HEK293T (cell line): ENCODE data around the gene KIAA1328.

ENCODE experiments used
- CTCF ChIA-PET: fragments of 350-600 bp; formaldehyde crosslinking; extraction: SDS; loops from one replicate; lab custom pipeline; 2021; ENCODE audit warnings: antibody characterized with exemption, inconsistent platforms; lab: Yijun Ruan, JAX
- POLR2A ChIA-PET: fragments of 350-600 bp; formaldehyde crosslinking; extraction: SDS; loops from one replicate; lab custom pipeline; 2020; ENCODE audit warnings: antibody characterized with exemption, inconsistent platforms; lab: Yijun Ruan, JAX
- DNase-seq: peaks from one replicate; pipeline ENCODE4 v3.0.0; 2012; ENCODE audit warnings: mixed read lengths; ENCODE audit errors: extremely low spot score
- ARNT ChIP-seq: fragments of 450-650 bp; IDR thresholded peaks from 2 replicates; pipeline ENCODE4 v1.6.1; 2017; ENCODE audit warnings: mild to moderate bottlenecking
- BHLHE40 ChIP-seq: fragments of 450-650 bp; IDR thresholded peaks from 2 replicates; pipeline ENCODE4 v1.6.1; 2016; ENCODE audit warnings: mild to moderate bottlenecking, moderate library complexity, borderline replicate concordance
- CTBP1 ChIP-seq: fragments of 450-650 bp; IDR thresholded peaks from 2 replicates; pipeline ENCODE4 v1.6.1; 2016; ENCODE audit warnings: borderline replicate concordance
- ELF4 ChIP-seq: fragments of 450-650 bp; IDR thresholded peaks from 2 replicates; pipeline ENCODE4 v1.6.1; 2017; ENCODE audit warnings: antibody characterized with exemption
- FOXA1 ChIP-seq: fragments of 450-650 bp; IDR thresholded peaks from 2 replicates; pipeline ENCODE4 v1.6.1; 2016; ENCODE audit warnings: mild to moderate bottlenecking
- FOXK2 ChIP-seq: fragments of 450-650 bp; IDR thresholded peaks from 2 replicates; pipeline ENCODE4 v1.6.1; 2016; ENCODE audit warnings: mild to moderate bottlenecking
- FOXM1 ChIP-seq: fragments of 450-650 bp; IDR thresholded peaks from 2 replicates; pipeline ENCODE4 v1.6.1; 2017; ENCODE audit warnings: mild to moderate bottlenecking, borderline replicate concordance
- HDGF ChIP-seq: fragments of 450-650 bp; IDR thresholded peaks from 2 replicates; pipeline ENCODE4 v1.6.1; 2017; ENCODE audit warnings: antibody characterized with exemption, borderline replicate concordance
- L3MBTL2 ChIP-seq: fragments of 450-650 bp; conservative IDR thresholded peaks from 2 replicates; pipeline ENCODE4 v1.6.1; 2016; ENCODE audit warnings: mild to moderate bottlenecking
- LEF1 ChIP-seq: fragments of 450-650 bp; IDR thresholded peaks from 2 replicates; pipeline ENCODE4 v1.6.1; 2017; ENCODE audit warnings: mild to moderate bottlenecking, borderline replicate concordance
- NFRKB ChIP-seq: fragments of 450-650 bp; IDR thresholded peaks from 2 replicates; pipeline ENCODE4 v1.6.1; 2016; ENCODE audit warnings: mild to moderate bottlenecking, moderate library complexity
- PKNOX1 ChIP-seq: fragments of 450-650 bp; IDR thresholded peaks from 2 replicates; pipeline ENCODE4 v1.6.1; 2016
- SP1 ChIP-seq: fragments of 450-650 bp; IDR thresholded peaks from 2 replicates; pipeline ENCODE4 v1.6.1; 2017
- SUZ12 ChIP-seq: fragments of 450-650 bp; IDR thresholded peaks from 2 replicates; pipeline ENCODE4 v1.6.1; 2016; ENCODE audit warnings: mild to moderate bottlenecking
- TARDBP ChIP-seq: fragments of 450-650 bp; IDR thresholded peaks from 2 replicates; pipeline ENCODE4 v1.6.1; 2016
- ZNF384 ChIP-seq: fragments of 450-650 bp; IDR thresholded peaks from 2 replicates; pipeline ENCODE4 v1.6.1; 2016

The KIAA1328 gene

DNA sequence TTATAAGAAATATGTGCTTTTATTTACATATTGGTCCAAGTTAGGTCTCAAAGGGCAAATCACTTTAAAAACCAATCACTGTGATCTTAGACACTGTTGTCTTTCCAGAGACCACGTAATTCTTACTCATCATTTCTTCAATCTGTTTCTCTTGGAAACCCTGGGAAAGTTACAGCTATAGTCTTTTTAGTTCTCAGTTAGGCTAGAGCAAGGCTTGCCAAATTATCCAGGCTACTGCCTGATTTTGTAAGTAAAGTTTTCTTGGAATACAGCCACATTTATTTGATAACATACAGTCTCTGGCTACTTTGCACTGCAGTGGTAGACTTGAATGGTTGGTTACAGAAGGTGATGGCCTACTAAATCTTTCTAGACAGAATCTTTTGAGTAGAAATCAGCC, 106.0 kb downstream of the KIAA1328 start:
- ChIA-PET POLR2A (no interaction called here), CTCF (no interaction called here)
- TF ChIP-seq ELF4 = no peak
- TF ChIP-seq PKNOX1 = no peak
- no peak for TF ChIP-seq ZNF384
- TF ChIP-seq TARDBP = no peak
- TF ChIP-seq CTBP1 = no peak
- TF ChIP-seq SUZ12 = no peak
- no peak for TF ChIP-seq NFRKB
- TF ChIP-seq FOXK2 = no peak
- TF ChIP-seq LEF1 = no peak
- TF ChIP-seq SP1 = no peak
- TF ChIP-seq BHLHE40 = no peak
- no peak for TF ChIP-seq HDGF
- TF ChIP-seq FOXM1 = no peak
- no peak for TF ChIP-seq ARNT
- TF ChIP-seq FOXA1 = no peak
- no peak for TF ChIP-seq L3MBTL2
- DNase-seq = no peak

GRCh38 chr18:36942264-36942663, 113.3 kb downstream of the KIAA1328 start:
- ChIA-PET CTCF (interaction anchor here (1.0 to 1.2 kb wide), 4 partner anchors 9 to 532 kb away, joined by 3 to 4 read pairs (median 3); partner anchors contain the start of genes KIAA1328 and TPGS2), POLR2A (no interaction called here)
- no peak for TF ChIP-seq ELF4
- TF ChIP-seq CTBP1 = no peak
- TF ChIP-seq FOXK2 = no peak
- TF ChIP-seq L3MBTL2 = no peak
- no peak for TF ChIP-seq SP1
- DNase-seq = peak; percentile 67

DNA sequence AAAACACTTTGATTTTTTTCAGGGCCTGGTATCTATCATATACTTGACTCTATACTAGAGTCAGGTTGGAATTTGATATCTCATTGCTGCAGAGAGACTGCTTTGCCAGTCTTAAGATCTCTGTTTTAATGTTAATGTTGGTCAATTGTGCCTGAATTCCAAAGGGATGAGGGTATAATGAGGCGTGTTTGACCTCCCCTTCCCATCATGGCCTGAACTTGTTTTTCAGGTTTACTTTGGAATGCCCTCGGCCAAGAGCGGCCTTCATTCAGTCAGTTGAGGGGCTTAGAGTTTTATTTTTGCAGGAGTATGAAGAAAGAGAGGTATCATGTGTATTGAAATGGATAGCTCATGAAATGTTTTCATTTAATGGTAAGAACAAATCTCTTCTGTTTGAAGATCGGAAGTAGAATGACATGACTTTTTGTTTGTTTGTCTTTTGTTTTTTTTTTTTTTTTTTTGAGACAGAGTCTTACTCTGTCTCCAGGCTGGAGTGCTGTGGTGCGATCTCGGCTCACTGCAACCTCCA, 119.0 kb downstream of the KIAA1328 start:
- TF ChIP-seq ARNT (no peak), FOXM1 (no peak), CTBP1 (no peak), TARDBP (no peak)
- ChIA-PET POLR2A (no interaction called here), CTCF (no interaction called here)
- DNase-seq = no peak

DNA sequence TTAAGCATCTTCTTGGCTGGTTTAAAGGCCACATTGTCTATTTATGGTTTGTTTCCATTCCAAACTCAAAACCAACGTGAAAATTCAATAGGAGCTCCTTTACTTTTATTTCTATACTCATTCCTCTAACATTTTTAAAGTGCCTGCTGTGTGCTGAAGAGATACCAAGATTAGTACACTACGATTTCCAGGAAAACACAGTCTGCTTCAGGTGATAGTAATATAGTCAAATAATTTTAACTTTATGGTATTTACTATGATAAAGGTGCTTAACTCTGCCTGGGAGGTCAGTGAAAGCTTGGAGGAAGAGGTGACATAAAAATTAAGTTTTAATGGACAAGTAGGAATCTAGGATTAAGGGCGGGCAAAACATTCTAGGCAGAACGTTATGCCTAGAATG, 121.4 kb downstream of the KIAA1328 start:
- TF ChIP-seq LEF1 (no peak), SP1 (no peak), SUZ12 (no peak), ELF4 (no peak), TARDBP (no peak), ZNF384 (no peak), L3MBTL2 (no peak), NFRKB (no peak), FOXK2 (no peak), FOXM1 (no peak), PKNOX1 (no peak), FOXA1 (no peak), ARNT (no peak), CTBP1 (no peak), BHLHE40 (no peak), HDGF (no peak)
- DNase-seq = no peak
- ChIA-PET CTCF (no interaction called here), POLR2A (no interaction called here)

- CTCF ChIA-PET = no interaction called here
- POLR2A ChIA-PET = no interaction called here
- TF ChIP-seq ZNF384 (no peak), ARNT (no peak), SP1 (no peak), ELF4 (no peak)
These were observed 122.0 kb downstream of the KIAA1328 start for GRCh38 chr18:36950960-36951359.

DNA sequence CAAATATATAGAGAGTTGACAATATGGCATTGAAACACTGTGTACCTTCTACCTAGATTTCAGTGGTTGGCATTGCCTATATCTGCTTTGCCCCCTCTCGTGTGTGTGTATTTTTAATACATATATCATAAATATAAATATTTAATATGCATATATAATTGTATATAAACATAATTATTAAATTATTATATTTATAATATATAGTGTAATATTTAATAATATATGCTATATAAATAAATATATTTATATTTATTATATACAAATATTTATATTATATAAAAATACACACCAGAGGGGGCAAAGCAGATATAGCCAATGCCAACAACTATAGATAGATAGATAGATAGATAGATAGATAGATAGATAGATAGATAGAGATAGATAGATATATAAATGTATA, 124.1 kb downstream of the KIAA1328 start:
- POLR2A ChIA-PET = no interaction called here
- DNase-seq = no peak
- no peak for TF ChIP-seq PKNOX1
- CTCF ChIA-PET = no interaction called here

More at GRCh38 chr18:36950960-36951359, 122.0 kb downstream of the KIAA1328 start:
- no peak for DNase-seq

GRCh38 chr18:36960038-36960437, 131.1 kb downstream of the KIAA1328 start:
- CTCF ChIA-PET = no interaction called here
- TF ChIP-seq ELF4 (no peak), BHLHE40 (no peak), ARNT (no peak), L3MBTL2 (no peak), FOXM1 (no peak), SUZ12 (no peak), NFRKB (no peak), HDGF (no peak)
- no peak for DNase-seq
- POLR2A ChIA-PET = no interaction called here
